Superior temporal gyrus (tissue), 1 donor: ENCODE data around the gene LCAT.
"Not testable (repeated sequence)": the region's sequence is repeated elsewhere in the genome, so short reads cannot be mapped to it uniquely, and the experiment has no call there.

Experiments
- DNase-seq: peaks from one replicate; pipeline ENCODE4 v3.0.0-alpha.2; 2016; ENCODE audit errors: extremely low spot score

LCAT gene, protein sequence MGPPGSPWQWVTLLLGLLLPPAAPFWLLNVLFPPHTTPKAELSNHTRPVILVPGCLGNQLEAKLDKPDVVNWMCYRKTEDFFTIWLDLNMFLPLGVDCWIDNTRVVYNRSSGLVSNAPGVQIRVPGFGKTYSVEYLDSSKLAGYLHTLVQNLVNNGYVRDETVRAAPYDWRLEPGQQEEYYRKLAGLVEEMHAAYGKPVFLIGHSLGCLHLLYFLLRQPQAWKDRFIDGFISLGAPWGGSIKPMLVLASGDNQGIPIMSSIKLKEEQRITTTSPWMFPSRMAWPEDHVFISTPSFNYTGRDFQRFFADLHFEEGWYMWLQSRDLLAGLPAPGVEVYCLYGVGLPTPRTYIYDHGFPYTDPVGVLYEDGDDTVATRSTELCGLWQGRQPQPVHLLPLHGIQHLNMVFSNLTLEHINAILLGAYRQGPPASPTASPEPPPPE

DNA sequence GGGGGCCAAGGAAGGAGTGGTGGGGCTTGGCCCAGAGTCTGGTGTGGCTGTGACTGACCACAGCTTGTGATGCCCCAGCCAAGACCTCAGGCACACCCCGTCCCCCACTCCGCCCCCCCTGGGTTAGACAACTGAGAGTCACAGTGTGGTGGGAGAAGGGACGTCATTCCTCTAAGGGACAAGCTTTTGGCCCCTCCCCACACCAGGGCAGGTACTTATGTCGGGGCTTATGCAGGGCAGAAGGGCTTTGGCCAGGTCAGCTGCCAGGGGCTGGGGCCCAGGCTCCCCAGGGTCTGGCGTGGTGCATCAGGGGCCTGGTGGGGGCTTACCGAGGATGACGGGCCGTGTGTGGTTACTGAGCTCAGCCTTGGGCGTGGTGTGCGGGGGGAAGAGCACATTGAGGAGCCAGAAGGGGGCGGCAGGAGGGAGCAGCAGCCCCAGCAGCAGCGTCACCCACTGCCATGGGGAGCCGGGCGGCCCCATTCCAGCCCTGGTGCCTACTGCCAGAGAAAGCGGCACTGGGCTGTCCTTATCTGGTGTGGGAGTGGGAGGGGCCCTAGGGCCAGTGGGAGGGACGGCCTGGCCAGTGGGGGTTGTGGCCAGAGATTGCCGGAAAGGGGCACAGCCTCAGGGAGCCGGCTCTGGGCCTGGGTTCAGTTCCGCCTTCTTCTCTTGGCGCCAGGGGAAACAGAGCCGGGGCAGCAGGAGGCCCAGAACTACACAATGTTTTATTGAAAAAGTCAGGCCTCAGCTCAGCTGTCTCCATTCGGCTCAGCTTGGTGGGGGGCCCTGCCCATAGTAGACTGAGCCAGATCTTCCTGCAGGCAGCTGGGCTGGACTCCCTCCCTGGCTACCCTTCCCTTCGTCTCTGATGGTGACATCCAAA, at the start of gene LCAT:
Gene LCAT (minus strand): TSS at position 502 of the 886 bp plus-strand sequence. CDS start 19 bp downstream, at position 483.
- peak; percentile 78 for DNase-seq

DNA sequence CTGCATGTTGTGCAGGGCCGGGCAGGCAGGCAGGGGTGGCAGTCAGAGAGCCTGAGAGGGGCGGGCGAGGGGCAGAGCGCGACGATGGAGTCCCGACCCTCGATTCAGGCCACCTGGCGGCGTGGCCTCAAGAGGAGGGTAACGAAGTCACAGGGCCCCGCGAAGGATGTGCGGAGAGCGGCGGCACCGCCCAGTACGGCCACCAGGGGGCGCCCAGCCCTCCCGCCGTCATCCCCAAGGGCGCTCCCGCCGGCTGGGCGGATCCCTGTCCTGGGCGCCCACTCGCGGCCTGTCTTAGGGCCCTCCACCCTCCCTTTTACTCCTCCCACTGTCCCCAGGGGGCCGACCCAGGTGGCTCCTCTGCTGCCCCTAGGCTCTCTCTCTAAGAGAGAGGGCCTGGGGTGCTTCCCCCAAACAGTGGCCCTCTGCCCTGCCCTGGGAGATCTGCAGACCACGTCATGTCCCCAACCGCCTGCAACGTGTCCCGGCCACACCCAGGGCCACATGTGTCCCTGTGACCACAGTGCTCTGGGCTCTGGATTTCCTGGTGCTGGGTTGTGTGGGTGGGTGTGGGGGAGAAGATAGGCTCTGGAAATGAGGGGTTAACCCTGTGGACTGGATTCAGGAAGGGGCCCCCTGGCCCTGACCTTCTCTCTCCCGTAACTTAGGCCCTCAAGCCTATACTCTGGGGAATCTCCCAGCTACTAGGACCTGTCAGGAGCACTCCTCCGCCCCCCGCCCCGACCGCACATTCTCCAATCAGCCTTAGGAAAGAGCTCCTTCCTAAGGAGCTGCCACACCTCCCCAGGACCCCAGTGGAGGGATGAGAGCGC, 49.5 kb upstream of the LCAT start:
- DNase-seq = peak; percentile 58

DNA sequence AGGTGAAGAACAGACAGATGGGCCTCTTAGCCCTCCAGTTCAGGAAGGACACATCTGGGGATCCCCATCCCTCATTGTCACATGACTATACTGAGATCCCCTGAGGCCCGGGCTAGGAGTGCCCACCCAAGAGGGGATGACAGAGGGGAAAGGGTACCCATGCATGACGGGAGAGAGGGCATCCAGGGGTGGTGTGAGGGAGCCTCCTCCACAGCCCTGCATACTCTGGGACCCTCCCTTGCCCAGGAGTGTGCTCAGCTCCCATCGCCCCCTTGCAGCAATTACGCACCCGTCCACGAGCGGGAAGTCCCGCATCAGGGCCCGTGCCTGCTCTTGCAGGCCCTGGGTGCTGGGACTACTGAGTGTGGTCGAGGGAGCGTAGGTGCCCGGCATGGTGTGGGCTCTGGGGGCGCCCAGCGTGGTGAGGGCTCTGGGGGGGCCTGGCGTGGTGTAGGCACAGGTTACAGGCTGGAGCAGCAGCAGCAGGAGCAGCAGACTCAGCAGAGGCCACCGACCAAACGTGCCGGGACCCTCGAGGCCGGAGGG, 48.8 kb upstream of the LCAT start:
- DNase-seq = no peak

DNA sequence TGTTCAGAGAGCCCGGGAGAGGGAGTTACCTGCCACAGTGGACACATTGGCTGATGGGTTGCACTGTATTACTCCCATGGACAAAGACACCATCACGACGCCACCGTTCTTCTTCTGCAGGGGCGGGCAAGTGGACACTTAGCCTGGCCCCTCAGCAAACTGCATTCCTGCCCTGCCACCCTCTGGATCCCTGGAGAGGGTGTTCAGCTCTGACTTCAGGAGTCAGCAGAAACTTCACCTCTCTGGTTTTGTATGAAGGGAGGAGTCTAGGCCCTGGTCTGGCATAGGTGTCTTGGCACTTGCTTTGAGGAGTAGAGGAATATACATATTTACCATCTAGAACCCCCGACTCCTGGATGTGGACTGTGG, 46.1 kb upstream of the LCAT start:
- DNase-seq = no peak

DNA sequence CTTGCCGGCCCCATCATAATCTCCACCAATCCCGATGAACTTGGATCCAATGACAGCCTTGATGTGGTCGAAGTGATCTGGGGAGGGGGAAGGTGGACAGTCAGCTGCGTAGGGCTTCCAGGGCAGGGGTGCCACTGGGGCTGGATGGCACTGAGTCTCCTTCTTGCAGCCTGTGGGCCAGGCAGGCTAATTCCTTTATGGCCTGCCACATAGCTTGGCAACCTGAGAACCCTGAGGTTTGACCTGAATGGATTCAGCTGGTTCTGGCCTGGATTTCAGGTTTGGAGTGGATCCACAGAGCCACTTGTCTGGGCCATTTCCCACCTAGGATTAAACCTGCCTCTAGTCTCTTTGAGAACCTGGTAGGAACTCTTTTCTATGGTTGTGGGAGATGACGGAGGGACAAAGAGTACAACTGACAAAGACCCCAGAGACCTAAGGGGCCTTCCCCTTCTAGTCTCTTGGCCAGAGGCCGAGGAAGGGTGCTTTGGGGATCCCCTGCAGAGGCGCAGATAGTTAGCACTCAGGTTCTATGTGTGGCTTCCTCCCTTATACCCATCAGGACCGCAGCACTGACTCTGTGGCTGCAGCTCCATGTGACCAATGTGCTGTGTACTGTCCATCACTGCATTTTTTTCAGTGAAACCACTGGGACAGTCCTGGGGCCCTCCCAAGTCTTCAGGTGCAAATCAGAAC, 45.5 kb upstream of the LCAT start:
- no peak for DNase-seq

DNA sequence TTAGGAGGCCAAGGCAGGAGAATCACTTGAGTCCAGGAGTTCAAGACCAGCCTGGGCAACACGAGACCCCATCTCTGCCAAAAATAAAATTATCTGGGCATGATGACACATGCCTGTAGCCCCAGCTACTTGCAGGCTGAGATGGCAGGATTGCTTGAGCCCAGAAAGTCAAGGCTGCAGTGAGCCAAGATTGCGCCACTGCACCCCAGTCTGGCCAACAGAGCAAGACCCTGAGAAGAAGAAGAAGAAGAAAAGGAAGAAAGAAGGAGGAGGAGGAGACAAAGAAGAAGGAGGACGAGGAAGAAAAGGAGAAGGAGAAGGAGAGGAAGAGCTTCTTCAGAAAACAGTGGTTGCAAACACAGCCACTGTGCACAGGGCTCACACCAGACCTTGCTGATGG, 44.8 kb upstream of the LCAT start:
- DNase-seq = no peak

DNA sequence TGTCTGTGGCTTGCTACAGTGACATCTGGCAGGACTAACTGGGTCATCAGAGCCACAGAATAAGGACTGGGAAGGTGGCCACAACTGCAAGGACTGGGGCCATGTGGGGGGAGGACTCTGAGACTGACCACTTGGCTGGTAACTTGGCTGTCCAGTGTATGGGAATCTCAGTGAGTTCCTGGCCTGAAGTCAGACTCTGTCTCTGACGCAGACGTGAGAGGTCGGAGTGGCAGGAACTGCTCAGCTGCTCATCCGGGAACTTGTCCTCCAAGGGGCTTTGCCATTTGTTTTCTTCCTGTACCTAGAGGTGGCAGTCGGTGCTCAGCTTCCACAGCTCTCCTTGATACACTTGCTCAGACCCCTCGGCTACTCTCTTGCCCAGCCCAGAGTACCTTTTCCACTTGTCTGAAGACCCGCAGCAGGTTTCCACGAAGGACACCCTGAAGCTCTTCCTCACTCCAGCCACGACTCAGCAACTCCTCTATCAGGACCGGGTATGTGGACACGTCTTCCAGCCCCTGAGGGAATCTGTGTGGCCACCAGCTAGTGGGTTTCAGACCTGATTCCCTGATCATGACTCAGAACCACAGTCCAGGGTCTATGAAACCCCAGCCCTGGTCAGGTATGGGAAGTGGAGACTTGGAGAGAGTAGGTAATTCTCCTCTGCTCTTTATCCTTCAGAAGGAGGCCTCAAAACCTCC, 43.7 kb upstream of the LCAT start:
- DNase-seq = no peak

DNA sequence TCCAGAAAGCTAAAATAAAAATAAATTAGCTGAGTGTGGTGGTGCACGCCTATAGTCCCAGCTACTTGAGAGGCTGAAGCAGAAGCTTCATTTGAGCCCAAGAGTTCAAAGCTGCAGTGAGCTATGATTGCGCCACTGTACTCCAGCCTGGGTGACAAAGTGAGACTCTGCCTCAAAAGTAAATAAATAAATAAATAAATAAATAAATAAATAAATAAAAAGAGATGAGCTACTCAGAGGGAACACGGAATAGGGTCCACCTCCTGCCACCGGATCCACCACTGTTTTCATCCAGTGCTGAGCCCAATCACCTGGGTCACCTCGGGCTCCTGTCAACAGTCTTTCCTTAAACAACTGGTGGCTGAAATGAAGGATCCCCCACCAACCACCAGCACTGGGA, 43.0 kb upstream of the LCAT start:
- no peak for DNase-seq

DNA sequence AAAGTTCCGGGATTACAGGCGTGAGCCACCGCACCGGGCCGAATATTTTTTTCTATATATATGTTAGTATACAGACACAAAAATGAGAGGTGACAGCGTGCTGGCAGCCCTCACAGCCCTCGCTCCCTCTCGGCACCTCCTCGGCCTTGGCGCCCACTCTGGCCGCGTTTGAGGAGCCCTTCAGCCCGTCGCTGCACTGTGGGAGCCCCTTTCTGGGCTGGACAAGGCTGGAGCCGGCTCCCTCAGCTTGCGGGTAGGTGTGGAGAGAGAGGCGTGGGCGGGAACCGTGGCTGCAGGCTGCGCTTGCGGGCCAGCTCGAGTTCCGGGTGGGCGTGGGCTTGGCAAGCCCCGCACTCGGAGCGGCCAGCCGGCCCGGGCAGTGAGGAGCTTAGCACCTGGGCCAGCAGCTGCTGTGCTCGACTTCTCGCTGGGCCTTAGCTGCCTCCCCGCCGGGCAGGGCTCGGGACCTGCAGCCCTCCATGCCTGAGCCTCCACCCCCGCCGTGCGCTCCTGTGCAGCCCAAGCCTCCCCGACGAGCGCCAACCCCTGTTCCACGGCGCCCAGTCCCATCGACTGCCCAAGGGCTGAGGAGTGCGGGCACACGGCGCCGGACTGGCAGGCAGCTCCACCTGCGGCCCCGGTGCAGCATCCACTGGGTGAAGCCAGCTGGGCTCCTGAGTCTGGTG, 38.2 kb upstream of the LCAT start:
- no peak for DNase-seq

DNA sequence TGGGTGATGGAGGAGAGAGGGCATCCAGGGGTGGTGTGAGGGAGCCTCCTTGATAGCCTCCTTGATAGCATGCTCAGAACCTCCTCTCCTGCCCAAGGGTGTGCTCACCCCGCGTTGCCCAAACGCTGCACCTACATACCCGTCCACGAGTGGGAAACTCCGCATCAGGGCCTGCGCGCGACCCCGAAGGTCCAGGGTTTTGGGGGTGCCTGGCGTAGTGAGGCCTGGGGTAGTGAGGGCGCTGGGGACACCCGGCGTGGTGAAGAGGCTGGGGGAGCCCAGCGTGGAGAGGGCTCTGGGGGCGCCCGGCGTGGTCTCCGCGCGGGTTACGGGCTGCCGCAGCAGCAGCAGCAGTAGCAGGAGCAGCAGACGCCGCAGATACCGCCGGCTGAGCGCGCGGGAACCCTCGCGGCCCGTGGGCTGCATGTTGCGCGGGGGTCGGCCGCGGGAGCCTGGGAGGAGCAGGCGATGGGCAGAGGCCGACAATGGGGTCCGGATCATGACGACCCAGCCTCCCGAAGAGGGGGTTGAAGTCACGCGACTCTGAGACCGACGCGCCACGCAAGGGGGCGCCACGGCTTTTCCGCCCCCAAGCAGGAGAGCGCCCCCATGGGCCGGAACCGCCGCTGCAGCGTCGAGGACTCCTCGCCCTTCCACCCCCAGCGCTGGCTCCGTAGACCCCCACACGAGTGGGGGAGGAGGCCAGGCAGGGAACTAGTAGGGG, 36.2 kb upstream of the LCAT start, which contains the start of gene DPEP3:
Gene DPEP3 (minus strand): TSS at position 545 of the 724 bp plus-strand sequence. CDS start 119 bp downstream, at position 426.
- DNase-seq = no peak

DNA sequence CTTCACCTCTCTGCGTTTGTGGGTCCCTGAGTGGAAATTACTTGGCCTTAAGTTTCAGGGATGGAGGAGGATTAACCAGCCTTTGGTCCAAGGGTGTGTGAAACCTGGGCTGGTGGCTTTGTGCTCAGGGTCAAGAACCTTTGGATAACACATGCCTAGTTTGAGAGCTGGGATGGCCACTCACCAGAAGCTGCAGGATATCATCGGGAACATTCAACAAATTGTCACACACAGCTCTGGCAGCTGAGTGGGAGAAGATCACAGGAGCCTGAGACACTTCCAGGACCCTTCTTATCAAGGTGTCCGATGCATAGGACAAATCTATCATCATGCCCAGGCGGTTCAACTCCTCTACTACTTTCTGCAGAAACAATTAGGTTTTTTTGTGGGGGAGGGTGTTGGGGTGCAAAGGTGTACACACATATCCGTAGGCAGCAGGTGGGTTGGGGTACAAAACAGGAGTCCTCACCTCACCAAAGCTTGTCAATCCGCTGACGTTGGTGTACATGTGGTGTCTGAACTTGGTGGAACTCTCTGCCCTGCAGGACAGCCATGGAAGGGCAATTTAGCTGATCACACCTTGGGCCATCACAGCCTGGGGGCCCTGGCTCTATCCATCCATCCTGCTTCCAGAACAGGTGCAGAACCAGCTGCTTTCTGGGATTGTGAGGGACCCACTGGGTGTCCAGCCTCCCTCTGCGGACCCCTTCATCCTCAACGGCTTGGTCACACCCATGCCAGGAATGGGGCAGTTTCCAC, 33.7 kb upstream of the LCAT start:
- no peak for DNase-seq

DNA sequence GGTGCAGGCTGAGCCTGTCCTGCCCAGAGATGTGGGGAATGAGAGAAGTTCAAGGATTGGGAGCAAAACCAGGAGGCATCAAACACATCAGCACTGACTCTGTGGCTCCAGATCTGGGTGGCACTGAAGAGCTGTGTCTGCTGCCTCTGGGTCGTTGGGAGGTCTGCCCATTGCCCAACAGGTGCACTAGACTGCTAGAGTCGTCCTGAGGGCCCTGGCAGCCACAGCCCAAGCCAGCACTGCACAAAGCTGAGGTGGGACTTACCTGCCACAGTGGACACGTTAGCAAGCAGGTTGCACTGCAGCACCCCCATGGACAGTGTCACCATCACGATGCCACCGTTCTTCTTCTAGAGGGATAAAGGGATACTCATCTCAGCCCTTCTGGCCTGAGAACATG, 33.1 kb upstream of the LCAT start:
- DNase-seq = no peak

DNA sequence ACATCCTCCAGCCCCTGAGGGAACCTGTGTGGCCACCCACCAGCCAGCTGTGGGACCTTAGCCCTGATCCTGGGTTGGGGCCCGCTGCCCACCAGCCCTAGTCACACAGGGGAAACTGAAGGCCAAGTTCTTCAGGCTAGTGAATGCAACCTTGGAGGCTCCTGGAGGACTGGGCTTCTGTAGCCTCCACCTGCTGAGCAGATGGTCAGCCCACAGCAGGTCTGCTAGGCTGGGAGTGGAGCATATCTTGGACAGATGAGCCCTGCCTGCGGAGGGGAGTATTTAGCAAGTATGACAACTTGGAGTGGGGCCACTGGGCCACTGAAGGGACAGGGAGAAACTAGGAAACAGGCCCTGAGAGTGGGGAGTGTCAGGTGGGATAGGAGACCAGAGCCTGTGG, 32.3 kb upstream of the LCAT start:
- DNase-seq = no peak

DNA sequence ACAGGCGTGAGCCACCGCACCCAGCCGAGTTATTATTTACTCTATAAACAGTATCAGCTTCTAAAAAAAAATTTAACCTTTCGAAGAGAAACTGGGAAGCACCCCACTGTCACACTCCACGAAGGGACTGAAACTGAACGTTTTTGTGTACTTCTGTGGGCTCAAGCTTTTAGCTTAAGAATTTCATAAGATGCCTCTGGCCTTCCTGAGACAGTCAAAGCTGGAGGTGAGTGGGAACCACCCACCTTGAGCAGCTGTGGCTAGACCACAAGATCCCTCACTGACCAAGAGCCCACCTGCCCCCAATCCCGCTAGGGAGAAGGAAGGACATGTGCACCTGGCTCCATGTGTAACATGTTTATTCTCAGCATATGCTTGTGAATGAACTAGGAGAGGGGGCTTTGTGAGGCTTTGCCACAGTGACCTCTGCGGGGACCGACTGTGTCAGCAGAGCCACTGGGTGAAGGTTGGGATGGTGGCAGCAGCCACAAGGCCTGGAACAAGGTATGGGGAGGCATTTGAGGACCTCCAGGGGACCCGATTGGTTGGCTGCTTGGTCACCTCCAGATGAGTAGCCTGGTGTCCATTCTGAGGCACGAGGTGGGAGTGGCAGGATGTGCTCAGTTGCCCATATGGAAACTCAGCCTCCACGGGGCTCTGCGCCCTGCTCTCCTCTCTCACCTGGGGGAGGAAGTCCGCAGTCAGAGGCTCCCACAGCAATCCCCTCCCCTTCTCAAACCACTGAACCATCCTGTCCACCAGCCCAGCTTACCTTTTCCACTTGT, 31.6 kb upstream of the LCAT start:
- DNase-seq = no peak

DNA sequence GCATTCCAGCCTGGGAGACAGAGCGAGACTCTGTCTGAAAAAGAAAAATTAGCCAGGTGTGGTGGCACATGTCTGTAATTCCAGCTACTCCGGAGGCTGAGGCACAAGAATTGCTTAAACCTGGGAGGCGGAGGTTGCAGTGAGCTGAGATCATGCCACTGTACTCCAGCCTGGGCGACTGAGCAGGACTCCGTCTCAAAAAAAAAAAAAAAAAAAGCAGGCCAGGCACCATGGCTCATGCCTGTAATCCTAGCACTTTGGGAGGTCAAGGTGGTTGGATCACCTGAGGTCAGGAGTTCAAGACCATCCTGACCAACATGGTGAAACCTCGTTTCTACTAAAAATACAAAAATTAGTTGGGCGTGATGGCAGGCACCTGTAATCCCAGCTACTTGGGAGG, 28.4 kb upstream of the LCAT start:
- DNase-seq = not testable (repeated sequence)

DNA sequence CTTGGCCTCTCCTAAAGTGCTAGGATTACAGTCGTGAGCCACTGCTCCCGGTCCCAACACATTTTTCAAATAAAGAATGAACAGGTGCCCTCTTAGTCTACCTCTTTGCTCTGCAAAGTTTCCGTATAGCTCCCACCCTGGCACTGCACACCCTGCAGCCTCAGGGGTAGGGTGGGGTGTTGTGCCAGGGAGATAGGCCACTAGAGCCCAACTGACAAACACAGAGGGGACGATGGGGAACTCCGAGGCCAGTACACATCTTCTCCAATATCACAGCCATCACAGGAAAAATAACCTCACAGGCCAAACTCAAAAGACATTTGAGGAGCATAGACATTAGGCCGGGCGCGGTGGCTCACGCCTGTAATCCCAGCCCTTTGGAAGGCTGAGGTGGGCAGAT, 27.2 kb upstream of the LCAT start:
- DNase-seq = no peak

DNA sequence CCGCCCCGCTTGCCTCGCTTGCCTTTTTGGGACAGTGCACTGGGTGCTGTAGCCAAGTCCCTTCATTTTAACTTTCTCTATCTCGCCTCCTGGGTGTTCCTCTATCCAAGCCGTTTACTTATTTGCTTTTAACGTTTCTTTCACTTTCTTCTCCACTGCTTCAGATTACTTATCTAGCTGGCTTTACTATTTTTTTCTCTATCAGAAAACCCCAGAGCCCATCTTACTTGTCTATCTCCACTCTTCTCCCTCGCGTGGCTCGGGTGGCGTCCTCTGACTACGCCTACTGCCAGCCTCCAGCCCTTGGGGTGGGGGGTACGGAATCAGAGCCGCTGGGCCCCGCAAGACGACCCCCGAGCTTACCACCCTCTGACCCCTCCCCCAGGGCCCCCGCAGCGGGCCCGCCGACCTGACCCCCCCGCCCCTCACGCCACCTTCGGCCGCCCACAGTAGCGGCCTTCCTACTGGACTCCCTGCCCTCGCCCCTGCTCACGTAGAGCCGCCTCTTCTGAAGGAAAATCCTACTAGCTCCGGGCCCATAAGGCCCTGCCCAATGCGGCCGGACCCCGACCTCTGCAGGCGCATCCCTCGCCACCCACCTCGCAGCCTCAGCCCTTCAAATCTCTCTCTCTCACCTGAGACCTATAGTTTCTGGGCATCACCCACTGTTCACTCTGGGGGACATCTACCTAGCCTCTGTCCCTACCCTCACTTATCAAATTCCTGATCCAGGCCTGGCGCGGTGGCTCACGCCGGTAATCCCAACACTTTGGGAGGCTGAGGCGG, 25.5 kb upstream of the LCAT start:
- DNase-seq = no peak
